Keratinocyte (primary cell): Measurements from ENCODE around the gene MYRFL. TPM values are rescaled to one million over a fixed set of nuclear protein-coding genes. Genes with fewer than 3 reads are reported as not detected.

Experiments
- DNase-seq: peaks from one replicate; pipeline ENCODE4 v3.0.0-alpha.2; 2011; ENCODE audit warnings: low read depth, missing footprints, low spot score
- FAIRE-seq: peaks from 2 replicates; lab custom pipeline; 2011; peaks lifted over from hg19 to GRCh38; lab: Jason Lieb, UNC
- H2AFZ ChIP-seq: 2 replicates; pipeline ENCODE4 v1.6.0; 2012; ENCODE audit warnings: low read length, control low read depth, inconsistent platforms; ENCODE audit not compliant: control insufficient read depth
- H3K27ac ChIP-seq: 2 replicates; pipeline ENCODE4 v1.5.1; 2011; ENCODE audit warnings: low read length; ENCODE audit not compliant: control insufficient read depth, insufficient read depth
- H3K27me3 ChIP-seq: 3 replicates; pipeline ENCODE4 v1.6.0; 2011; ENCODE audit warnings: low read length; ENCODE audit not compliant: control insufficient read depth, insufficient read depth; ENCODE audit errors: extremely low read depth
- H3K36me3 ChIP-seq, 2 experiments: 2 replicates in 1 of 2; 3 replicates in 1 of 2; pipeline ENCODE4 v1.5.1; 2011; ENCODE audit warnings: low read length in 2 of 2, mild to moderate bottlenecking in 1 of 2; ENCODE audit not compliant: control insufficient read depth in 2 of 2, insufficient read depth in 2 of 2; ENCODE audit errors: extremely low read depth in 1 of 2
- H3K4me1 ChIP-seq: 3 replicates; pipeline ENCODE4 v1.5.1; 2011; ENCODE audit warnings: low read length; ENCODE audit not compliant: control insufficient read depth, insufficient read depth; ENCODE audit errors: extremely low read depth
- H3K4me2 ChIP-seq: 3 replicates; pipeline ENCODE4 v1.6.0; 2011; ENCODE audit warnings: low read depth, low read length; ENCODE audit not compliant: control insufficient read depth, insufficient read depth; ENCODE audit errors: extremely low read depth
- H3K4me3 ChIP-seq, 3 experiments: fragments of 200-600 bp in 1 of 3; sonication (generic) in 1 of 3; 2 replicates in 2 of 3; 3 replicates in 1 of 3; pipeline ENCODE4 v1.5.1; 2011 to 2016; ENCODE audit warnings: low read length in 3 of 3, mild to moderate bottlenecking in 3 of 3, control low read depth in 2 of 3, inconsistent platforms in 1 of 3, low read depth in 1 of 3, mixed read lengths in 1 of 3, mixed run types in 1 of 3, moderate library complexity in 1 of 3; ENCODE audit not compliant: control insufficient read depth in 2 of 3, insufficient read depth in 2 of 3; ENCODE audit errors: extremely low read depth in 1 of 3
- H3K79me2 ChIP-seq: 2 replicates; pipeline ENCODE4 v1.6.0; 2012; ENCODE audit warnings: low read length; ENCODE audit not compliant: control insufficient read depth, insufficient read depth
- H3K9ac ChIP-seq: 3 replicates; pipeline ENCODE4 v1.6.0; 2011; ENCODE audit warnings: low read length; ENCODE audit not compliant: control insufficient read depth, insufficient read depth; ENCODE audit errors: extremely low read depth
- H3K9me1 ChIP-seq: 3 replicates; pipeline ENCODE4 v1.6.0; 2011; ENCODE audit warnings: low read length; ENCODE audit not compliant: control insufficient read depth, insufficient read depth; ENCODE audit errors: extremely low read depth
- H3K9me3 ChIP-seq: 2 replicates; pipeline ENCODE4 v1.5.1; 2012; ENCODE audit warnings: low read depth, low read length; ENCODE audit not compliant: control insufficient read depth
- H4K20me1 ChIP-seq: 3 replicates; pipeline ENCODE4 v1.6.0; 2011; ENCODE audit warnings: low read length; ENCODE audit not compliant: control insufficient read depth, insufficient read depth; ENCODE audit errors: extremely low read depth
- EZH2 ChIP-seq: IDR thresholded peaks from one replicate; pipeline ENCODE4 v1.6.1; 2012; ENCODE audit warnings: inconsistent platforms, mild to moderate bottlenecking, low read length, moderate library complexity
- dilution Hi-C: fragments of 300-500 bp; cut with MboI; formaldehyde crosslinking; loops from one replicate; pipeline ENCODE4 v1.7.0; 2020; ENCODE audit warnings: low sequenced_read_pairs; ENCODE audit not compliant: extremely low pct_ligation_motif_present
- polyA plus RNA-seq, 5 experiments: library from polyadenylated mRNA; depleted of rRNA in 3 of 5; stranded (reverse) in 3 of 5; stranded (forward) in 1 of 5; unstranded in 1 of 5; fragments of >200 nt; gene quantifications; 1 replicate in 1 of 5; 2 replicates in 3 of 5; 3 replicates in 1 of 5; pipeline versions ENCODE4 v1.2.1 to v1.2.3, GENCODE V29; 2011 to 2012; ENCODE audit warnings: missing spikeins in 2 of 5, low read depth in 1 of 5, low replicate concordance in 1 of 5
- TF ChIP-seq, protein P1 (sequence below), 3 experiments: IDR thresholded peaks in 1 of 3; conservative IDR thresholded peaks in 1 of 3; optimal IDR thresholded peaks in 1 of 3; 2 replicates in 2 of 3; 3 replicates in 1 of 3; pipeline versions ENCODE3 to v1.5.1; 2011; ENCODE audit warnings: low read length in 3 of 3, mild to moderate bottlenecking in 3 of 3, moderate library complexity in 2 of 3, control low read depth in 1 of 3, inconsistent platforms in 1 of 3; ENCODE audit not compliant: insufficient read depth in 2 of 3; ENCODE audit errors: extremely low read depth in 1 of 3

MYRFL gene
- polyA plus RNA-seq, 1 donor (not counting 4 experiments of a cell fraction or from before 2014, with no cell fraction given): 0.39 TPM

DNA sequence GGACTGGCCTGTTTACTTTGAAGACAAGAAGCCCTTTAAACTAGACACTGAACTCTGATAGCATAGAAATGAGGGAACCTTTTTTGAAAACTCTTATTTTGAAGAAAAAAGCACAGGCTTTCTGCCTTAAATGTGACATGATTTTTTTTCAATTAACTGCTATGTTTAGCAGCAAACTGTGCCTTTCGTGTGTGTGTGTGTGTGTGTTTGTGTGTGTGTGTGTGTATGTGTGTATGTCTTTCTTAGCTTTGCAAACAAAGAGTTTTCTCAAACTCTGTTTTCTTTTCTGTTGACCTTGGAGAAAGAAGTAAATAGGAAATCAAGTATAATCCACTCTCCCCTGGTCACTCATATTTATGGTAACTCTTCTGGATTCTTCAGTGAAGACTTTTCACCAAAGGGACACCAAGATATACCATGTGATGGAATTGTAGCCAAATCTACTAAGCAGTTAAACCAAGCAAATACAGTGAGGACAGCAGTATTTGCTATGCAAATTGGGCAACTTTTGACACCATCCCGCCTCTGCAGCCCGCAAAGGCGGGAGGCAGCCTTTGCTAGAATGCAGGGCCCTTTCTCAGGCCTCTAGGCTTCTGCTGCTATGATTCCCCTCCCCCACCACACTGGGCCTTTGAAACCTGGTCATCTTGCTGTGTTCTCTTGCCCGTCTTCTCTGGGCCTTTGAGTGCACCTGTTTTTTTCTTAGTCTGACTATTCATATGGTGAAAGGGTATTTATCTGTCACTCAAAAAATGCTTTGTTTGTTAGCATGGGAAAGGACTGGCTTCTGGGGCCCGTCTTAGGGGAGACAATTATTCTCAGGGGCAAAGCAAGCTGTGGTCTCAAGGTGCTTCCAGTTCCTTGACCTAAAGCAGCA is 107.9 kb downstream of the MYRFL start:
- Histone ChIP-seq H3K9ac (no peak overlapping the region), H3K27ac (no peak overlapping the region), H3K36me3 (no peaks in the 10 kb centered on the region), H3K4me3 (no peak overlapping the region), H3K79me2 (no peaks in the 10 kb centered on the region), H3K27me3 (no peaks in the 10 kb centered on the region), H3K9me3 (no peaks in the 10 kb centered on the region), H3K4me2 (no peak overlapping the region), H4K20me1 (no peaks in the 10 kb centered on the region), H2AFZ (no peak overlapping the region), H3K4me1 (peaks cover 9% of the 10 kb centered on the region), H3K9me1 (no peaks in the 10 kb centered on the region)
- DNase-seq: no peak
- dilution Hi-C loops: no loop called here
- TF ChIP-seq EZH2: no peak
- TF ChIP-seq, protein P1, sequence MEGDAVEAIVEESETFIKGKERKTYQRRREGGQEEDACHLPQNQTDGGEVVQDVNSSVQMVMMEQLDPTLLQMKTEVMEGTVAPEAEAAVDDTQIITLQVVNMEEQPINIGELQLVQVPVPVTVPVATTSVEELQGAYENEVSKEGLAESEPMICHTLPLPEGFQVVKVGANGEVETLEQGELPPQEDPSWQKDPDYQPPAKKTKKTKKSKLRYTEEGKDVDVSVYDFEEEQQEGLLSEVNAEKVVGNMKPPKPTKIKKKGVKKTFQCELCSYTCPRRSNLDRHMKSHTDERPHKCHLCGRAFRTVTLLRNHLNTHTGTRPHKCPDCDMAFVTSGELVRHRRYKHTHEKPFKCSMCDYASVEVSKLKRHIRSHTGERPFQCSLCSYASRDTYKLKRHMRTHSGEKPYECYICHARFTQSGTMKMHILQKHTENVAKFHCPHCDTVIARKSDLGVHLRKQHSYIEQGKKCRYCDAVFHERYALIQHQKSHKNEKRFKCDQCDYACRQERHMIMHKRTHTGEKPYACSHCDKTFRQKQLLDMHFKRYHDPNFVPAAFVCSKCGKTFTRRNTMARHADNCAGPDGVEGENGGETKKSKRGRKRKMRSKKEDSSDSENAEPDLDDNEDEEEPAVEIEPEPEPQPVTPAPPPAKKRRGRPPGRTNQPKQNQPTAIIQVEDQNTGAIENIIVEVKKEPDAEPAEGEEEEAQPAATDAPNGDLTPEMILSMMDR (optimal IDR thresholded peaks at IDR 0.05 in 1 of 3, IDR thresholded peaks at IDR 0.05 in 1 of 3, conservative IDR thresholded peaks at IDR 0.05 in 1 of 3; ENCODE audit: extremely low read depth in 1 of 3, insufficient read depth in 2 of 3, low read length in 3 of 3): no peak
- FAIRE-seq: no peak

DNA sequence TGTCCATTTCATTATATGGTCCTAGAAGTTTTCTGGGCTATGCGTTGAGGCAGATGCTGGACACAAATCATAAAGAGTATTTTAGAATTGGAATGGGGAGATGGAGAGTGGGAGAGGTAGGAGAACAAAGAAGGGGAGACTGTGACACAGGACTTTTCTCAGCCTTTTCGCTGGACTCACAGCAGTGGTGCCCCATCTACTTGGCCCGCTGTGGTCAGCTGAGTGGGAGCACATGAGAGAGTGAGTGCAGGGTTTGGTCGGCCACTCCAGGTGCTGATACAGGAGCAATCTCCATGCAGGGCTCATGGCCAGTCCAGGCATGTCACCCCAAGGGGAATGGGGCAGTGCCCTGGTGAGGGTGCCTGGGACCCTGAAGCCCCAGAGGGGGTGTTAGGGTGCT is 109.0 kb downstream of the MYRFL start:
- FAIRE-seq (no peak), DNase-seq (no peak)
- H4K20me1 ChIP-seq: no peaks in the 10 kb centered on the region
- H3K36me3 ChIP-seq: no peaks in the 10 kb centered on the region
- H3K27me3 ChIP-seq: no peaks in the 10 kb centered on the region
- H3K9ac ChIP-seq: no peak overlapping the region
- H3K9me1 ChIP-seq: no peaks in the 10 kb centered on the region
- H3K4me2 ChIP-seq: no peak overlapping the region
- dilution Hi-C loops: no loop called here
- H3K27ac ChIP-seq: no peak overlapping the region
- no peaks in the 10 kb centered on the region for H3K79me2 ChIP-seq
- peaks cover 9% of the 10 kb centered on the region for H3K4me1 ChIP-seq
- H3K9me3 ChIP-seq: no peaks in the 10 kb centered on the region
- no peak overlapping the region for H3K4me3 ChIP-seq
- TF ChIP-seq, protein P1 (optimal IDR thresholded peaks at IDR 0.05 in 1 of 3, IDR thresholded peaks at IDR 0.05 in 1 of 3, conservative IDR thresholded peaks at IDR 0.05 in 1 of 3; ENCODE audit: extremely low read depth in 1 of 3, insufficient read depth in 2 of 3, low read length in 3 of 3): no peak
- TF ChIP-seq EZH2: no peak
- no peak overlapping the region for H2AFZ ChIP-seq
